ENCODE measurements around the gene NPBWR2.
A peak's percentile ranks its signal among the peaks of the same experiment; 100 is the strongest.

Gene NPBWR2

DNA sequence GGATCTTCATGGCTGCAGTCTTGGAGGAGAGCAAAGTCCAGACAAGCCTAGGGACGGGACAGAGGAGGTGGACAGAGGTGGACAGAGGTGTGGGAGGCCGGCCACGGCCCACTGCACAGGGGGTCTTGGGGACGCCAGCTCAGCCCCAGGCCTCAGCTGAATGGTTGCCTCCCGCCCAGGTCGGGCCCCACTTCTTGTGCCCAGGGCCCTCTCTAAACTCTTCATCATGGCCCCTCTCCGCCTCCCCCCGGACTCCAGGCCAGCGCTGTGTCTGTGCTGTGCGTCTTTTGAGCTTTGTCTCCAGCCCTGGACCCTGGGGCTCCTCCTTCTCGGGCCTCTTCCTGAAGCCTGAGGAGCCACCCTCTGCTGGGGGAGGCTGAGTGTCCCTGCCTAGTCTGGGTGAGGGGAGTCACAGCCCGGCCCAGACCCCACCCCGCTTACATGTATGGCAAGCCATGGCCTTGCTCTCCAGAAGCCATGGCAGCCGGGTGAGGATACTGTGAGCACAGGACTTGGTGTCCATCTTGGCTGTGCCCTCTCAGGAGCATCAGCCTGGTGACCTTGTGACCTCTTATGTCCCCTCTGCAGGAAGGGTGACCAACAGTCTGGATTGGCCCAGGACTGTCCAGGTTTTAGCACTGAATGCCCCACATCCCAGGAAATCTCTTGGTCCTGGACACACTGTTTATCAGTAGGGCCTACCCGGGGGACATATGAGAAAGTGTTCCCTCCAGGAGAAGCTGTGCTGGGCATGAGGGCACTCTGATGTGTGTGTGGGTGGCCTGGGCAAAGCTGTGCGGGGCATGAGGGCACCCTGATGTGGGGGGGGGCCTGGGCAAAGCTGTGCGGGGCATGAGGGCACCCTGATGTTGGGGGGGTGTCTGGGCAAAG, 9.4 kb upstream of the NPBWR2 start:
- DNase-seq: no peak

DNA sequence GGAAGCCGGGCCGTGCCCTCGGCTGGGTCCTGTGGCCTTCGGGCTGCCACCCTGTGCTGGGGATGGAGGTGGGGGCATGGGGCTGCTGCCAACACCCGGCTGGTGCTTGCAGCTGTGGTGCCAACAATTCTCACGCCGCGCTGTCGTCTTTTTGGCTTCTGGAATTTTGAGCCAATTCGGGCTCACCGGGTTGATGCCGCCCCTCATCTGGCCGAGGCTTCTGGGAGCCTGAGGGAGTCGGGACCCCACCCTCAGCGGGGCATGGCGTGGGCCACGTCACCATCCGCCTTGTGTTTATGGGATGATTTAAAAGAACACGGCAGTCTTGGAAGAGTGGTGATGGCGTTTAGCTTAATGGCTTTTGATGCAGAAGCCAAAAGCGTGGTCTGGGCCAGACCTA, 8.7 kb upstream of the NPBWR2 start:
- DNase-seq: no peak

DNA sequence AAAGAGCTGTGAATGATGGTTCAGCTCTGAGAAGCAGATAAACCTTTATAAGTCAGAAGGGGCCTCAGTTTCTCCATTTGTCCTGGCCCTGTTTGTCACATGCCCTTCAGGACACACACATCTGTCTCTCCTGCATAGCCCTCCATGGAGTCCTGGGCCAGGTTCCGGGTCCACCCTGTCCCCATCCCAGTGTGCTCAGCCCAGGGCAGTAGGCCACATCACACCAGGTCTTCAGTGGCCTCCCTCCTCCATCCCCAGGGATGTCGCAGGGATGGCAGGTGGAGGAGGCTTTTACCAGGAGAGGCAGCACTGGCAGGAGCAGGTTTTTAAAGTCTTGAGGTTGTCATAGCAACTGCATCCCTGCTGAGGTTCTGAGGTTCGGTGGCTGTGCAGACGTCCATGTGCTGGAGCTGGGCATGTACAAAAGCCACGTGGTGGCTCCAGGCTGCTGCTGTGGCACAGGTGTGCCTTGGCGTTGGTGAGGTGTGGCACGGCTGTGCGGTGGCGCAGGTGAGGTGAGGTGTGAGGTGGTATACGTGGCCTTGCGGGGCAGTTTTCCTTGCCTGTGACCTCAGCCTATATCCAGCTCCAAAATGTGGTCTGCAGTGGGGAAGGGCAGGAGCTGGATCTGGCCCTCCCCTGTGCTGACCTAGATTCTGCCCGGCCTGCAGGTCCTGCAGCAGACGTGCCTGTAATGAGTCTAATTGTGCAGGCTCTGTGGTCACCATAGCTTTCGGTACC, 8.0 kb upstream of the NPBWR2 start:
- no peak for DNase-seq

DNA sequence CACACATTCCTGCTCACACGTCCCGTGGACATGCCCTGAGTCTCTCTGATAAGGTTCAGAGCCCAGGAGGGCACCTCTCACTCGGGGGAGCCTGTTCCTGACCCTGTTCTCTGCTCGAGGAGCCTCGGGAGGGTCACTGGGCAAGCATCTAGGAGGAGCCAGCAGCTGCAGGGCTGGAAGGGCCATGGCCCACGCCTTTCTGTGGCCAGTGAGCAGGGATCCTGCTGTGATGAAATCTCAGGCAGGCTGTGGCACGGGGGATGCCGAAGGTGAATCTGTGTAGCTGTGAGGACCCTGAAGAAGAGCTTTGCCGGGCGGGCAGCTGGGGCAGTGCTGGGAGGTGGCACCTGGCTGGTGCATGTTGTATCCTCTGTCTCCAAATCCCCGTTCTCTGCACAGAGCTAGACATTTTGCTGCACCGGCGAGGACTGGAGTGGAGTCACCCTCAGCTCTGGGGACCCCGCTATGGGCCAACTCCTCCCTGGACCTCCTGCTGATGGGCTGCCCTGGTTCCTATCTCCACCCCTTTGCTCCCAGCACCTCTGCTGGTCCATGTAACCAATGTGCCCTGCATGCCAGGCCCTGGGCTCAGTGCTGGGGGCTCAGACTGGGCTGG, 7.1 kb upstream of the NPBWR2 start:
- DNase-seq: no peak

DNA sequence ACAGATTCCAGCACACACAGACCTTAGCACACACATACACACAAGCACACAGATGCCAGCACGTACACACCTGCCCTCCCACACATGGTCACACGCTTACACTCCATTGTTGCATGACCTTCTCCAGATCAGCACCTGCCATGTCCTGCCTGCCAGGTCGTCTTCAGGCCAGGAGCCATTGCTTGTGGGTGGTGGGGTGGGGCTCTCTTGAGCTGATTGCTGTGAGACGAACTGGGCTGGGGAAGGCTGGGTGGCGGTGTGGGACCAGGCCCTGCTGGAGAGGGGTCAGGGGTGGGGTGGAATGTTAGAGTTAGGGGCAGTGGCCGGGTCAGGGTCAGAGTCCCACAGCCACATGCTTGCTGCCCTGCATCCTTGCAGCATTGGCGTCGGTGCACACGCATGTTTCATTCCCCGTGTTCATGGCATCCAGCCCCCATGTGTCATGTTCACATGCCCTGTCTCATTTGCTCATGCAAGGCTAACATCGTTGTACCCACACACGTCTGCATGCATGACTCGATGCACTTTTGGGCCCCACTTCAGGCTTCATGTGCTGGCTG, 6.5 kb upstream of the NPBWR2 start:
- no peak for DNase-seq

DNA sequence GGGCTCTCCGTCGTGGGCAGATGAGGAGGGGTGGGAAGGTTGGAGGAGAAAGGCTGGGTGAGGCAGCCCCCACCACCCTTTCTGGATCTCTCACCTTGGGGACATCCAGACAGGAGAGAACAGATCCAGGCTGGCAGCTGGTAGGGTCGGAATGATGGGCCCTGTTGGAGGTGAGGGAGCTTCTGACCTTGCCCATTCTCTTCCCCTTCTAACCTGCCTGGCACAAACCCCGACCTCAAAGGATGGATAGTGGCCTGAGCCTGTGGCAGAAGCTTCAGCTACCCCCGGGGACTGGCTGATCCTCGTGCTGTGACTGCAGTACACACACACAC, 6.0 kb upstream of the NPBWR2 start:
- no peak for DNase-seq

DNA sequence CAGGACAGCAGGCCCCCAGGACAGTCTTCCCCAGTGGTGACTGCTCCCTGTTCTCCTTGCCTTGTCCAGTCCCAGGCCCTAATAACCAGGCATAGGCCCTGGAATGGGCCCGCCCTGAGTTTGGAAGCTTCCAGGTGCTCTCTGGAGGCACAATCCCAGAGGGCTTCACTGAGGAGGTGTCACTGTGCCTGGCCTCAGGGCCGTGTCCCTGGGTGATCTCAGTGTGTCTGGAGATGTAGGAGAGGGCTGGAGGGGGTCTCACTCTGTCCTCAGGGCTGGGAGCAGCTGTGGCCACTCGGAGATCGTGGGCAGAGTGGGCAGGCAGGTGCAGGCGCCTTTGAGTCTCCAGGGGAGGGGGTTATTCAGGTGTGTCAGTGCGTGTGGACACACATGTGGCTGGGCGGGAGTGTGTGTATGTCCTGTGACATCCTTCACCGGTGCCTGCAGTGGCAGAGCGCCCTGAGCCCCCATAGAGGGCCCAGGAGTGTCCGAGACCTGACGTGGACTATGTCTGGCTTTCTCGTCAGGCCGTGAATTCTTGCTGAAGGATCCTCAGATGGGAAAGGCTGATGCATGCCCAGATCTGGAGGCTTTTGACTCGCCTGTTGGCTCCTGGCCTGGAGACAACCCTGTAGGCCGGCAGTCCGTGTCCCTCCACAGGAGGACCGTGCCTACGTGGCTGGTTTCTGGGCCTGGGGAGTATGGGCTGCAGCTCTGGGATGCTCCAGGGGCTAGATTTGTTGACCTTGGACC, 5.5 kb upstream of the NPBWR2 start:
- no peak for DNase-seq

DNA sequence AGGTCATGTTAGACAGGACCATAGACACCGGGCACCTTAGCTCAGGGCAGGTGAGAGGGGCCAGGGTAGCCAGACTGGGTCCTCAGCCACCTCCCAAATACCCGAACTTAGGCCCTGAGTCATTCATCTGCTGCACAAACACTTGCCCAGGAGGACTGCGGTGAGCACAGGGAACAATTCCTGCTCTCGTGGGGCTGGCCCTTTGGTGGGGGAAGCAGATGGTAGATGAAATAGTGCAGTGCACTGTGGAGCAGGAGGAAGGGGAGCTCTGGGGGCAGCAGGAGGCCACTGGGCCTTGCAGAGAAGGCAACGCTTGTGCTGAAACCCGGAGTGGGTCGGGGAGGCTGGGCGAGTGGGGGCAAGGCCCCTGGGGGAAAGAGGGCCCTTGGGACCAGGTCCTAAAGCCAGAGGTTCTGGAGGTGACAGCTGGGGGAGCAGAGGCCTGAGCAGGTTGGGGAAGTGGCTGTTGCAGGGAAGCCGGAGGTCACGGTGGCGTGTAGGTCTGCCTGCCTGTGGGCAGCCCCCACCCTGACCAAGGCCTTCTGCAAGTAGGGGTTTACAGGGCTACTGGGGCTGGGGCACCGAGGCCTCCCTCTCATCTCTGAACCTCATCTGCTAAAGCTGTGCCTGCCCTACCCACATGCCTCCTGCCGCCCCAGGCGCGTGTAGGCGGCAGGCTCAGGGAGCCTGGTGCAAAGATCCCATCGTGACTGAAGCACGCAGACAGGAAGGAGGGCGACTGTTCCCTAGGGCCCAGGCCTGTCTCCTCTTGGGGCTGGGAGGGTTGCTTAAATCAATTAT, 4.7 kb upstream of the NPBWR2 start:
- DNase-seq: no peak

DNA sequence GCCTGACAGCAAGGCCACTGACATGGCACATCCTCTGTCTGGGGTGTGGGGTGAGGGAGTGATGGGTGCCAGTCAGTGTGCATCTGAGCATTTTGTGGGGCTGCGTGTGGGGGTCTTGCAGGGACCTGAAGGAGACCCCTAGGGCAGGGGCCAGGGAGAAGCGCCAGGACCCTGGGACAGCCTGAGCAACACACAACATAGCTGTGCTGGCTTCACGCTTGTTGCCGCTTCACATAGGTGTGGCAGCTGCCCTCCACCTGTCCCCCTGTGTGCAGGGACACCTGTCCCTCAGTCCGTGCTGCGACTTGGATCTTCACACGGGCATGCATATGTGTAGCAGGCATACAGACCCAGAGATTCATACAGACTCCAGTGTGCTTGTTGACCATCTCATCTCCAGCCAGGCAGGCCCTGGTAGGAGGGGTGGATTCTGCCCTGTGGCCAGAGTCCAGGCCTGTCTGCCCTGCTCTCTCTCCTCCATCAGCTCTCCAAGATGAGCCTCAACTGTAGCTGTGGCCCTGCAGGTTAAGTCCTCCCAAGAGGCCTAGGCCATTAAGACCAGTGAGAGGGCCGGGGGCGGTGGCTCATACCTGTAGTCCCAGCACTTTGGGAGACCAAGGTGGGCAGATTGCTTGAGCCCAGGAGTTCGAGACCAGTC, 3.2 kb upstream of the NPBWR2 start:
- DNase-seq: no peak

DNA sequence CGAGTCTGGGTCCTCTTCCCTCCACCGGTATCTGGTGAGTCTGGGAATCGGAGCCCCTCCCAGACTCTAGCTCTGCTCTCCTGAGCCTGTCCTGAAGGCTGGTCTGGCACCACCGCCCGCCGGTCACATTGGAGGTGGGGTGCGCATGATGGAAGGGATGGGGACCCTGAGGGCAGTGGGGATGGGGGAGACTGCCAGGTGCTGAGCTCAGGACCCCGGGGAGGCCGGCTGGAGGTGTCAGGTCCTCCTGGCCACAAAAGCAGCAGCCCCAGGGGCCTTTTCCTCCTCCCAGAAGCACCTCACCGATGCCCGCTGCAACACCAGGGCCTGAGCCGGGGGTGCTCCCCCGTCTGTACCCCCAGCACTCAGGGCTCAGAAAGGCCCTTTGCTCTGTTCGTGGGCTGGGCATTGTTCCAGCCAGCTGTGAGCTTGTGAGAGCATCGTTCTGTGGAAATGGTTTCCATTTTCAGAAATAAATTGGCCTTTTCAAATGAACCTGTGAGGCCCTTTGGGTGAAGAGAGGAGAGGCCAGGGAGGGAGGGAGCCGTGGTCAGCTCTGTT, 2.5 kb upstream of the NPBWR2 start:
- DNase-seq: no peak

DNA sequence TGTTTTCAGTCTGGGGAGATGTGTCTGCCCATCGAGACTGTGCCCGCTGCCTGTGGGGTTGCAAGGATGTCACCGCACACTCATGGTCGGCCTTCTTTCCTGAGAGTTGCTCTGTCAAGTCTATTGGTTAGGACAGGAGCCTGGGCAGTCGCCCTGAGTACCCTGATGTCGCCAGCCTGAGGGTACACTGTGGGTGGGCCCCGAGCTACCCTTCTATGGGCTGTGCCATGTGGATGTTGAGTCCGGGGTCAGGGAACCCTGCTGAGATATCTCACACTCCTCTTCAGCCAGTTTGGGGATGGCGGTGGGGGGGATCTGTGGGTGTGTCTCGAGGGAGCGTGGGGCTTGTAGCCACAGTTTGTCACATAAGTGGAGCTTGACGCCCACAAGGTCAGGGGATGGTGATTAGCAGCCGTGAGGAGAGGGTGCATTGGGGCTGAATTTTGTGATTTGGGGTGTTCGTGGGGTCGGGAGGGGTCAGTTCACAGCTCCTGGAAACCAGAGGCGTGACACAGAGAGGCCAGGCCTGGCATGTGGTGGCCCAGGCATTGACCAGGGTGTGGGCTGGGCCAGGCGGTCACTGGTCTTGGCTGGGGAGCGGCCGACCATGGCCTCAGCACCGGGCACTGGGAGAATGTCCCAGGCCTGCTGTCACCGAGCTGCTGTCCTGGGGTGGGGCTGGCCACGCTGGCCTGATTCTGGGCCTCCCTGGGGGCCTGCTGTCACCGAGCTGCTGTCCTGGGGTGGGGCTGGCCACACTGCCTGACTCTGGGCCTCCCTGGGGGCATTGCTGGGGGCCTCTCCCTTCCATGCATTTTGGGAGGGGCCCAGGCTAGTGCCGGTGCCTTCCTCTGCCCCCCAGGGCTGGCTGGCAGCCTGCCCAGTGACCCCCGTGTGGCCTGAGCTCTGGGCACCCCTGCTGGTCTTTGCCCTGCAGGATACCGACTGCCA, 1.6 kb upstream of the NPBWR2 start:
- DNase-seq: no peak

DNA sequence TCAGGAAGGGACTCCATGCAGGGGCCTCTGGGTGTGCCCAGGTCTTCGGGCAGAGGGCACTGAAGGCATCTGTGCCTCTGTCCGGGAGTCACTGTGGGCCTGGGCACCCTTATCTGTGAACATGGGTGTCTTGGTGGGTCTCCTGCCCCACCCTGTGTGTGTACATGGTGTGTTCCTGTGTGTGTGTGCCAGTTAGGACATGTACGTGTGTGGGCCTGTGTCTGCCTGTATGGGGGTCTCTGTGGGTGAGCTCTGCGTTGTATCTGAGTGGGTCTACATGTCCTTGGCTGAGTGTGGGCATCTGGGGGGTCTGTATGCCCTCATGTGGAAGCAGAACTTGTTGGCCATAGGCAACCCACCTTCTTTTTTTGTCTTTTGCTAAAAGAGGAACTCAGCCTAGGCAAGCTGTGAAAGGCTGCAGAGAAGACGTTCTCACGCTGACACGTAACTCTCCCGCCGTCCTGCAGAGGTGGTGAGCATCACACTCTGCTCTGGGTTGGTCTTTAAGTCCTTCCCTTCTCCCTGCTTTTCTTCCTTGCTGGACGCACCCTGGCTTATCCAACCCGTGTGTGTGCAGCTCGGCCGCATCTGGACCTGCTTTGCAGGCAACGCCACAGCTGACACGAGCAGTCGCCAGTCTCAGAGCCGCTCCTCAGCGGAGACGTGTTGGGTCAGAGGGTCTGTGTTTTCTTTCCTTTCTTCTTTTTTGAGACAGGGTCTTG, 532 bp upstream of the NPBWR2 start:
- DNase-seq: peak; percentile 77

DNA sequence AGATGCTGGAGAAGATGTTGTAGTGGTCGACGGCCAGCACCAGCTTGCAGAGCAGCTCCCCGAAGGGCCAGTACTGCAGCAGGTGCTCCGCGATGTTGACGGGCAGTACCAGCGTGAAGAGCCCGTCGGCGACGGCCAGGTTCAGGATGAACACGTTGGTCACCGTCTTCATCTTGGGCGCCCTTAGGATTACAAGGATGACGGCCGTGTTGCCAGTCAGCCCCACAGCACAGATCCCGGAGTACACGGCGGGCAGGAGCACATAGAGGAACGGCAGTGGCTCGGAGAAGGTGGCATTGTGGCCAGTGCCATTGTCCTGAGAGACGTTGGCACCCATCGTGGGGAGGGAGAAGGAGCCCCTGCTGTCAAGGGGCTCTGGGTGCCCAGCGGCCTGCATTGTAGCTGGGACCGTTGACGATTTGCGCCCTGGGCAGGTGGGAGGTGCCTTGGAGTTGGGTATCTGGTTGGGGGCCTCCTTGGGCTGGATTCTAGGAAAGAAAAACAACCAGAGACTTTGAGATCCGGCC, 867 bp downstream of the NPBWR2 start:
- no peak for DNase-seq

DNA sequence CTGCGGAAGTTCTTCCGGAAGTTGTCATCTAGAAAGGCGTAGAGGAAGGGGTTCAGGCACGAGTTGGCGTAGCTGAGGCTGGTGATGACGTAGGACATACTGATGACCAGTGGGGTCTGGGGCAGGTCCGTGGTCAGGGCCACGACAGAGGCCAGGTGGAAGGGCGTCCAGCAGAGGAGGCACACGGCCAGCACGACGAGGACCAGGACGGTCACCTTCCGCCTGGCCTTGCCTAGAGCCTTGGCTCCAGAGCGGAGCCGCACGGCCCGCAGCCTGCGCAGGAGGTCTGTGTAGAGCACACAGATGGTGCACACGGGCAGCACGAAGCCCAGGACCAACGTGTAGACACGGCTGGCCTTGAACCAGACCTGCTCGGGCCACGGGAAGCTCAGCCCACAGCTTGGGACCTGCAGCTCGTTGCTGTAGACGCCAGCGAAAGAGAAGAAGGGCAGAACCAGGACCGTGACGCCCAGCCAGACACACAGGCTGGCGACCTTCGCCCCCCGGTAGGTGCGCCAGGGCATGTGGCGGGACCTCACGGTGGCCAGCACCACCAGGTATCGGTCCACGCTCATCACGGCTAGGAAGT, 1.4 kb downstream of the NPBWR2 start:
- DNase-seq: no peak

DNA sequence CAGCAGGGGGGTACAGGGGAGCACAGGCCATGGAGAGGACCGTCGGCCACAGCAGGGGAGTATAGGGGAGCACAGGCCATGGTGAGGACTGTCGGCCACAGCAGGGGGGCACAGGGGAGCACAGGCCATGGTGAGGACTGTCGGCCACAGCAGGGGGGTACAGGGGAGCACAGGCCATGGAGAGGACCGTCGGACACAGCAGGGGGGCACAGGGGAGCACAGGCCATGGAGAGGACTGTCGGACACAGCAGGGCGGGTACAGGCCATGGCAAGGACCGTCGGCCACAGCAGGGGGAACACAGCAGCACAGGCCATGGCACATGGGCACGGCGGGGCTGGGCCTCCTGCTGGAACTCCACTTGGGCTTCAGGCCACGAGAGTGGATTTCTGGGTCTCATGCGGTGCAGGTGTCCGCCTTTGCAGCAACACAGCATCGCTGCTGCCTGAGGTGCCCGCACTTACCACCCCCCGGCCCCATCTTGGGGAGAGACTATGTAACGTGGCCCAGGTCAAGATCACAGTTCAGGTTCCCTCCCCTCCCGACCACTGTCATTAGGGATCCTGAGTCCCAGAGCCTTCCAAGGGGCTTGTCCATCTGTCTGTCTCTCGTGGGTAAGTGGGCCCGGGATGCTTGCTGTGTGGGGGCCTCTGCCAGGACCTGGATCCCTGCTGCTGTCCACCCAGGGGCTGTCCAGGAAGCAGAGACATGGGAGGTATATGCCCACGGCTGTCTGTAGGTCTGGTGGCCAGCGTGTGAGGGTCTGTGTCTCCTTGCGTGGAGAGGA, 2.5 kb downstream of the NPBWR2 start:
- DNase-seq: no peak

DNA sequence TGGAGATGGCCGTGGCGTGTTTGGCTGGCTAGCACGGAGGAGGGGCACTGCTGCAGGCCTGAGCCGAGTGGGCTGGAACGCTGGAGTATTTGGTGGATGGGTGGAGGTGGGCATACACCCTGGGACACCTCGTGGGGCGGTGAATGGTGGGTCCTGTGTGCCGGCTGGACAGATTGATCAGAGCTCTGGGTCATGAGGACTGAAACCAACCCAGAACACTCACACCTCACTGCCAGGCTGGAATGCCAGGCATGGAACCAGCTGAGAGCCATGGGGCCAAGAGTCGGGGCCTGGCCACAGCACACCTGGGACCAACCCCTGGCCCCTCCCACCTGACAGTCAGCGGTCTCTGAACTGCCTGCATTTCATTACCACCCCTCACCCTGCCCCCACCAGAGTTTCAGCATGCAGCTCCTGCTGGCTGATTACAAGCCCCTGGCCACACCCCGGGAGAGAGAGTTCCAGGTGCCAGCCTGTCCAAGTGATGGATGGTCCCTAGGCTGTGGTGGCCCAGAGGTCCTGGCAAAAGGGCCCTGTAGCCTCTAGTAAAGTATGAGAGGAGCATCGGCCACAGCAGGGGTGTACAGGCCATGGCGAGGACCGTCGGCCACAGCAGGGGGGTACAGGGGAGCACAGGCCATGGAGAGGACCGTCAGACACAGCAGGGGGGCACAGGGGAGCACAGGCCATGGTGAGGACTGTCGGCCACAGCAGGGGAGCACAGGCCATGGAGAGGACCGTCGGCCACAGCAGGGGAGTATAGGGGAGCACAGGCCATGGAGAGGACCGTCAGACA, 3.3 kb downstream of the NPBWR2 start:
- DNase-seq: no peak

All from MV-4-11 (cell line).